PC-3 (cell line): ENCODE data around the gene TPP2. TPM values are rescaled to one million over a fixed set of nuclear protein-coding genes. Genes with fewer than 3 reads are reported as not detected.
A peak's percentile ranks its signal among the peaks of the same experiment; 100 is the strongest.

ENCODE experiments used
- ATAC-seq: fragments of 200-7000 bp; cut with Tn5 transposase; 2 replicates; pipeline ENCODE4 v1.9.1; 2020; ENCODE audit warnings: mild to moderate bottlenecking, moderate library complexity
- BruUV-seq: library from RNA; stranded (reverse); fragments of 400-500 nt; replicated peaks from 2 replicates; lab custom pipeline; 2021; lab: Mats Ljungman, UMichigan
- CTCF ChIA-PET: fragments of 300-600 bp; sonication (Branson Sonifier 250); formaldehyde crosslinking; loops from one replicate; lab custom pipeline; 2022; ENCODE audit warnings: antibody characterized with exemption; lab: Charles Lee
- POLR2A ChIA-PET: fragments of 300-600 bp; sonication (Branson Sonifier 250); formaldehyde crosslinking; loops from one replicate; lab custom pipeline; 2022; ENCODE audit warnings: antibody characterized with exemption; ENCODE audit not compliant: unreplicated experiment; lab: Charles Lee
- DNase-seq: peaks from one replicate; pipeline ENCODE4 v3.0.0-alpha.2; 2015
- H2AFZ ChIP-seq: fragments of 300-600 bp; sonication (generic); 2 replicates; pipeline ENCODE4 v1.6.0; 2016; ENCODE audit warnings: antibody characterized with exemption, low read length
- H3F3A ChIP-seq: fragments of 300-600 bp; sonication (generic); one replicate; pipeline ENCODE4 v1.6.0; 2017; ENCODE audit warnings: antibody characterized with exemption, low read length, control low read depth, mild to moderate bottlenecking; ENCODE audit not compliant: unreplicated experiment
- H3K27ac ChIP-seq: fragments of 300-600 bp; sonication (generic); 2 replicates; pipeline ENCODE4 v1.5.1; 2016; ENCODE audit warnings: mild to moderate bottlenecking, low read length
- H3K27me3 ChIP-seq: fragments of 300-600 bp; sonication (generic); 2 replicates; pipeline ENCODE4 v1.6.1; 2016; ENCODE audit warnings: low read length, mixed read lengths
- H3K36me3 ChIP-seq: fragments of 300-600 bp; sonication (generic); 2 replicates; pipeline ENCODE4 v1.6.1; 2016; ENCODE audit warnings: low read depth, mixed run types, low read length, mixed read lengths
- H3K4me1 ChIP-seq: fragments of 300-600 bp; sonication (generic); 2 replicates; pipeline ENCODE4 v1.5.1; 2016; ENCODE audit warnings: low read length; ENCODE audit not compliant: insufficient read depth
- H3K4me2 ChIP-seq: fragments of 300-600 bp; sonication (generic); 2 replicates; pipeline ENCODE4 v1.6.0; 2016; ENCODE audit warnings: low read length
- H3K4me3 ChIP-seq: fragments of 300-600 bp; sonication (generic); 2 replicates; pipeline ENCODE4 v1.5.1; 2016; ENCODE audit warnings: mild to moderate bottlenecking, low read length, mixed read lengths
- H3K79me2 ChIP-seq: fragments of 300-600 bp; sonication (generic); 2 replicates; pipeline ENCODE4 v1.6.1; 2017; ENCODE audit warnings: low read length, mixed read lengths
- H3K9ac ChIP-seq: fragments of 300-600 bp; sonication (generic); 2 replicates; pipeline ENCODE4 v1.6.0; 2016; ENCODE audit warnings: mild to moderate bottlenecking, low read length
- H3K9me2 ChIP-seq: fragments of 300-600 bp; sonication (generic); replicated peaks from 2 replicates; pipeline ENCODE4 v1.6.1; 2016; ENCODE audit warnings: mixed run types, low read length, mixed read lengths
- H3K9me3 ChIP-seq: fragments of 300-600 bp; sonication (generic); 2 replicates; pipeline ENCODE4 v1.6.1; 2016; ENCODE audit warnings: low read length, mixed read lengths
- H4K20me1 ChIP-seq: fragments of 300-600 bp; sonication (generic); 2 replicates; pipeline ENCODE4 v1.6.1; 2016; ENCODE audit warnings: low read length, mixed read lengths
- CTCF ChIP-seq: fragments of 300-600 bp; sonication (generic); conservative IDR thresholded peaks from 2 replicates; pipeline ENCODE4 v1.5.1; 2017; ENCODE audit warnings: antibody characterized with exemption, low read depth, mild to moderate bottlenecking, low read length
- EZH2 ChIP-seq: fragments of 300-600 bp; sonication (generic); IDR thresholded peaks from one replicate; pipeline ENCODE4 v1.6.1; 2017; ENCODE audit warnings: antibody characterized with exemption, mild to moderate bottlenecking, low read length; ENCODE audit not compliant: unreplicated experiment
- EZH2phosphoT487 ChIP-seq: fragments of 300-600 bp; sonication (generic); IDR thresholded peaks from 2 replicates; pipeline ENCODE4 v1.6.1; 2018; ENCODE audit warnings: mild to moderate bottlenecking, antibody characterized with exemption, low read length, borderline replicate concordance
- intact Hi-C: fragments of 100-400 bp; cut with micrococcal nuclease; formaldehyde crosslinking; loops from 2 replicates; pipeline ENCODE4 v1.9.0; 2023
- total RNA-seq: library from RNA; depleted of rRNA; stranded (reverse); fragments of >200 nt; gene quantifications from 2 replicates; pipeline ENCODE4 v1.2.3, GENCODE V29; 2014

Gene TPP2
- total RNA-seq, 1 experiment from 2014 or later: 30.4 TPM

- BruUV-seq: no TSS peak
- Histone ChIP-seq H3F3A (no peaks in the 10 kb centered on the region), H3K9ac (no peak overlapping the region), H3K79me2 (no peaks in the 10 kb centered on the region), H3K36me3 (peaks cover 19% of the 10 kb centered on the region), H3K27ac (no peak overlapping the region), H2AFZ (no peak overlapping the region), H3K9me2 (no peaks in the 10 kb centered on the region), H3K4me1 (peaks cover 8% of the 10 kb centered on the region; the same call in 1 of the 2 replicates), H4K20me1 (no peaks in the 10 kb centered on the region), H3K9me3 (no peaks in the 10 kb centered on the region), H3K4me3 (no peak overlapping the region), H3K27me3 (no peaks in the 10 kb centered on the region), H3K4me2 (no peak overlapping the region)
- intact Hi-C loops: loop anchor here (1.0 to 5.0 kb wide), 3 partner anchors 55 to 73 kb away; partner anchors contain the start of gene TPP2
- no peak for DNase-seq
- CTCF ChIA-PET: no interaction called here
- POLR2A ChIA-PET: no interaction called here
- ATAC-seq: no peak
- TF ChIP-seq EZH2phosphoT487 (no peak), CTCF (no peak), EZH2 (no peak)
Observed at GRCh38 chr13:102651892-102652291, 55.1 kb downstream of the TPP2 start.

- no peaks in the 10 kb centered on the region for H3K79me2 ChIP-seq
- CTCF ChIA-PET: no interaction called here
- H3K9ac ChIP-seq: no peak overlapping the region
- TF ChIP-seq EZH2phosphoT487: no peak
- no peak for TF ChIP-seq EZH2
- TF ChIP-seq CTCF: no peak
- BruUV-seq: no TSS peak
- peaks cover 8% of the 10 kb centered on the region; the same call in 1 of the 2 replicates for H3K4me1 ChIP-seq
- H2AFZ ChIP-seq: no peak overlapping the region
- POLR2A ChIA-PET: interaction anchor here (0.5 kb wide), 1 partner anchor 15 kb away, joined by 3 read pairs; no protein-coding TSS in a partner anchor
- no peak for ATAC-seq
- intact Hi-C loops: loop anchor here (5.0 kb wide), 2 partner anchors 53 to 57 kb away; partner anchors contain the start of gene TPP2
- H3K27ac ChIP-seq: no peak overlapping the region
- no peaks in the 10 kb centered on the region for H4K20me1 ChIP-seq
- no peaks in the 10 kb centered on the region for H3K9me3 ChIP-seq
- H3K9me2 ChIP-seq: no peaks in the 10 kb centered on the region
- H3K27me3 ChIP-seq: no peaks in the 10 kb centered on the region
- H3K36me3 ChIP-seq: peaks cover 15% of the 10 kb centered on the region
- no peak overlapping the region for H3K4me2 ChIP-seq
- no peak for DNase-seq
- H3K4me3 ChIP-seq: no peak overlapping the region
- H3F3A ChIP-seq: no peaks in the 10 kb centered on the region
Observed at GRCh38 chr13:102654756-102655155, 58.0 kb downstream of the TPP2 start.

GRCh38 chr13:102657630-102658029 lies 60.8 kb downstream of the TPP2 start:
- H3K4me2 ChIP-seq: no peak overlapping the region
- no peaks in the 10 kb centered on the region for H3K9me3 ChIP-seq
- DNase-seq (no peak), ATAC-seq (no peak)
- TF ChIP-seq EZH2phosphoT487 (no peak), CTCF (peak; percentile 38; the same call in 1 of the 2 replicates)
- H3K4me3 ChIP-seq: no peak overlapping the region
- no TSS peak for BruUV-seq
- no peaks in the 10 kb centered on the region for H4K20me1 ChIP-seq
- no peak overlapping the region for H2AFZ ChIP-seq
- CTCF ChIA-PET: no interaction called here
- H3K4me1 ChIP-seq: no peaks in the 10 kb centered on the region
- no peak overlapping the region for H3K27ac ChIP-seq
- no peaks in the 10 kb centered on the region for H3F3A ChIP-seq
- H3K9ac ChIP-seq: no peak overlapping the region
- no peaks in the 10 kb centered on the region for H3K27me3 ChIP-seq
- POLR2A ChIA-PET: no interaction called here
- intact Hi-C loops: no loop called here
- peaks cover 12% of the 10 kb centered on the region for H3K36me3 ChIP-seq
- H3K79me2 ChIP-seq: no peaks in the 10 kb centered on the region
- no peaks in the 10 kb centered on the region for H3K9me2 ChIP-seq
